ENCODE results near the gene HSPA2. TPM values are rescaled to one million over a fixed set of nuclear protein-coding genes. Genes with fewer than 3 reads are reported as not detected.

Gene HSPA2
- polyA plus RNA-seq, 1 of the 3 experiments (the other 2 are of a cell fraction): 20.8 TPM

GRCh38 chr14:64554556-64554955, 14.0 kb downstream of the HSPA2 start:
- Histone ChIP-seq H3K79me2 (ENCODE audit: insufficient read depth) (no peaks in the 10 kb centered on the region), H3K27me3 (ENCODE audit: insufficient read depth) (no peaks in the 10 kb centered on the region), H3K9me2 (no peaks in the 10 kb centered on the region), H3K36me3 (replicated peaks in 1 of 2; ENCODE audit: control insufficient read depth in 1 of 2, insufficient read depth in 2 of 2, low read length in 1 of 2) (no peaks in the 10 kb centered on the region), H3K27ac (ENCODE audit: low read depth in 2 of 2, low read length in 1 of 2) (no peak overlapping the region), H3F3A (replicated peaks; ENCODE audit: insufficient read depth) (no peaks in the 10 kb centered on the region), H3K4me2 (no peak overlapping the region), H4K20me1 (ENCODE audit: insufficient read depth) (no peaks in the 10 kb centered on the region), H2AFZ (ENCODE audit: low read depth) (no peak overlapping the region), H3K9ac (no peak overlapping the region), H3K4me3 (ENCODE audit: low read depth in 2 of 2, low read length in 1 of 2) (no peak overlapping the region), H3K9me3 (no peaks in the 10 kb centered on the region), H3K4me1 (ENCODE audit: control insufficient read depth in 1 of 2, insufficient read depth in 2 of 2, low read depth in 1 of 2, low read length in 1 of 2) (no peaks in the 10 kb centered on the region)
- 83% methylated on average over 4 of the region's 4 CpGs for WGBS (ENCODE audit: low lambda C conversion rate)
- ChIA-PET POLR2A (no interaction called here), CTCF (interaction anchor here (1.0 to 1.2 kb wide), 2 partner anchors 14 to 83 kb away, joined by 4 read pairs; partner anchors contain the start of gene HSPA2)
- no peak for DNase-seq
- TF ChIP-seq JUND (IDR thresholded peaks at IDR 0.05) (no peak), FOSL2 (IDR thresholded peaks at IDR 0.05; ENCODE audit: borderline replicate concordance, low read depth) (no peak), CHD2 (IDR thresholded peaks at IDR 0.05; ENCODE audit: low read length, partially characterized antibody) (no peak), TEAD4 (IDR thresholded peaks at IDR 0.05; ENCODE audit: borderline replicate concordance, insufficient read depth) (no peak), EP300 (IDR thresholded peaks at IDR 0.05; ENCODE audit: borderline replicate concordance in 1 of 2, low read depth in 1 of 2, low read length in 1 of 2) (no peak)
- TF ChIP-seq, protein P1, sequence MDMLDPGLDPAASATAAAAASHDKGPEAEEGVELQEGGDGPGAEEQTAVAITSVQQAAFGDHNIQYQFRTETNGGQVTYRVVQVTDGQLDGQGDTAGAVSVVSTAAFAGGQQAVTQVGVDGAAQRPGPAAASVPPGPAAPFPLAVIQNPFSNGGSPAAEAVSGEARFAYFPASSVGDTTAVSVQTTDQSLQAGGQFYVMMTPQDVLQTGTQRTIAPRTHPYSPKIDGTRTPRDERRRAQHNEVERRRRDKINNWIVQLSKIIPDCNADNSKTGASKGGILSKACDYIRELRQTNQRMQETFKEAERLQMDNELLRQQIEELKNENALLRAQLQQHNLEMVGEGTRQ (IDR thresholded peaks at IDR 0.05; ENCODE audit: borderline replicate concordance, low read depth, low read length): no peak

GRCh38 chr14:64556526-64556925, 16.0 kb downstream of the HSPA2 start:
- Histone ChIP-seq H3K9me2 (no peaks in the 10 kb centered on the region), H4K20me1 (ENCODE audit: insufficient read depth) (no peaks in the 10 kb centered on the region), H3K9ac (no peak overlapping the region), H3K79me2 (ENCODE audit: insufficient read depth) (no peaks in the 10 kb centered on the region), H3K9me3 (no peaks in the 10 kb centered on the region), H3K4me3 (ENCODE audit: low read depth in 2 of 2, low read length in 1 of 2) (no peak overlapping the region), H3K4me2 (no peak overlapping the region), H3K27ac (ENCODE audit: low read depth in 2 of 2, low read length in 1 of 2) (no peak overlapping the region), H3K4me1 (ENCODE audit: control insufficient read depth in 1 of 2, insufficient read depth in 2 of 2, low read depth in 1 of 2, low read length in 1 of 2) (no peaks in the 10 kb centered on the region), H2AFZ (ENCODE audit: low read depth) (no peak overlapping the region), H3F3A (replicated peaks; ENCODE audit: insufficient read depth) (no peaks in the 10 kb centered on the region), H3K36me3 (replicated peaks in 1 of 2; ENCODE audit: control insufficient read depth in 1 of 2, insufficient read depth in 2 of 2, low read length in 1 of 2) (no peaks in the 10 kb centered on the region), H3K27me3 (ENCODE audit: insufficient read depth) (no peaks in the 10 kb centered on the region)
- ChIA-PET CTCF (interaction anchor here (1.1 kb wide), 1 partner anchor 178 kb away, joined by 3 read pairs; no protein-coding TSS in a partner anchor), POLR2A (no interaction called here)
- WGBS (ENCODE audit: low lambda C conversion rate): 85% methylated on average over 5 of the region's 5 CpGs
- no peak for DNase-seq
- TF ChIP-seq RAD21 (IDR thresholded peaks at IDR 0.05; ENCODE audit: low read length) (no peak), MXI1 (IDR thresholded peaks at IDR 0.05; ENCODE audit: low read depth, low read length) (no peak), EZH2phosphoT487 (IDR thresholded peaks at IDR 0.05; ENCODE audit: borderline replicate concordance, low read depth) (no peak), USF1 (IDR thresholded peaks at IDR 0.05; ENCODE audit: borderline replicate concordance, low read depth) (no peak), NRF1 (IDR thresholded peaks at IDR 0.05; ENCODE audit: low read depth, low read length) (no peak), SIN3A (IDR thresholded peaks at IDR 0.05; ENCODE audit: borderline replicate concordance, low read depth, low read length) (no peak), JUND (IDR thresholded peaks at IDR 0.05) (no peak), EP300 (IDR thresholded peaks at IDR 0.05; ENCODE audit: borderline replicate concordance in 1 of 2, low read depth in 1 of 2, low read length in 1 of 2) (no peak), MEF2A (IDR thresholded peaks at IDR 0.05; ENCODE audit: borderline replicate concordance, low read depth) (no peak), RFX5 (IDR thresholded peaks at IDR 0.05; ENCODE audit: low read length) (no peak), TEAD4 (IDR thresholded peaks at IDR 0.05; ENCODE audit: borderline replicate concordance, insufficient read depth) (no peak), SMC3 (IDR thresholded peaks at IDR 0.05; ENCODE audit: low read depth, low read length) (no peak), RCOR1 (IDR thresholded peaks at IDR 0.05; ENCODE audit: low read length) (no peak)
- TF ChIP-seq, protein P2, sequence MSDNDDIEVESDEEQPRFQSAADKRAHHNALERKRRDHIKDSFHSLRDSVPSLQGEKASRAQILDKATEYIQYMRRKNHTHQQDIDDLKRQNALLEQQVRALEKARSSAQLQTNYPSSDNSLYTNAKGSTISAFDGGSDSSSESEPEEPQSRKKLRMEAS (IDR thresholded peaks at IDR 0.05; ENCODE audit: low read depth): no peak
- TF ChIP-seq, protein P3, sequence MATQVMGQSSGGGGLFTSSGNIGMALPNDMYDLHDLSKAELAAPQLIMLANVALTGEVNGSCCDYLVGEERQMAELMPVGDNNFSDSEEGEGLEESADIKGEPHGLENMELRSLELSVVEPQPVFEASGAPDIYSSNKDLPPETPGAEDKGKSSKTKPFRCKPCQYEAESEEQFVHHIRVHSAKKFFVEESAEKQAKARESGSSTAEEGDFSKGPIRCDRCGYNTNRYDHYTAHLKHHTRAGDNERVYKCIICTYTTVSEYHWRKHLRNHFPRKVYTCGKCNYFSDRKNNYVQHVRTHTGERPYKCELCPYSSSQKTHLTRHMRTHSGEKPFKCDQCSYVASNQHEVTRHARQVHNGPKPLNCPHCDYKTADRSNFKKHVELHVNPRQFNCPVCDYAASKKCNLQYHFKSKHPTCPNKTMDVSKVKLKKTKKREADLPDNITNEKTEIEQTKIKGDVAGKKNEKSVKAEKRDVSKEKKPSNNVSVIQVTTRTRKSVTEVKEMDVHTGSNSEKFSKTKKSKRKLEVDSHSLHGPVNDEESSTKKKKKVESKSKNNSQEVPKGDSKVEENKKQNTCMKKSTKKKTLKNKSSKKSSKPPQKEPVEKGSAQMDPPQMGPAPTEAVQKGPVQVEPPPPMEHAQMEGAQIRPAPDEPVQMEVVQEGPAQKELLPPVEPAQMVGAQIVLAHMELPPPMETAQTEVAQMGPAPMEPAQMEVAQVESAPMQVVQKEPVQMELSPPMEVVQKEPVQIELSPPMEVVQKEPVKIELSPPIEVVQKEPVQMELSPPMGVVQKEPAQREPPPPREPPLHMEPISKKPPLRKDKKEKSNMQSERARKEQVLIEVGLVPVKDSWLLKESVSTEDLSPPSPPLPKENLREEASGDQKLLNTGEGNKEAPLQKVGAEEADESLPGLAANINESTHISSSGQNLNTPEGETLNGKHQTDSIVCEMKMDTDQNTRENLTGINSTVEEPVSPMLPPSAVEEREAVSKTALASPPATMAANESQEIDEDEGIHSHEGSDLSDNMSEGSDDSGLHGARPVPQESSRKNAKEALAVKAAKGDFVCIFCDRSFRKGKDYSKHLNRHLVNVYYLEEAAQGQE (IDR thresholded peaks at IDR 0.05; ENCODE audit: low read depth, low read length): no peak
- TF ChIP-seq, protein P4, sequence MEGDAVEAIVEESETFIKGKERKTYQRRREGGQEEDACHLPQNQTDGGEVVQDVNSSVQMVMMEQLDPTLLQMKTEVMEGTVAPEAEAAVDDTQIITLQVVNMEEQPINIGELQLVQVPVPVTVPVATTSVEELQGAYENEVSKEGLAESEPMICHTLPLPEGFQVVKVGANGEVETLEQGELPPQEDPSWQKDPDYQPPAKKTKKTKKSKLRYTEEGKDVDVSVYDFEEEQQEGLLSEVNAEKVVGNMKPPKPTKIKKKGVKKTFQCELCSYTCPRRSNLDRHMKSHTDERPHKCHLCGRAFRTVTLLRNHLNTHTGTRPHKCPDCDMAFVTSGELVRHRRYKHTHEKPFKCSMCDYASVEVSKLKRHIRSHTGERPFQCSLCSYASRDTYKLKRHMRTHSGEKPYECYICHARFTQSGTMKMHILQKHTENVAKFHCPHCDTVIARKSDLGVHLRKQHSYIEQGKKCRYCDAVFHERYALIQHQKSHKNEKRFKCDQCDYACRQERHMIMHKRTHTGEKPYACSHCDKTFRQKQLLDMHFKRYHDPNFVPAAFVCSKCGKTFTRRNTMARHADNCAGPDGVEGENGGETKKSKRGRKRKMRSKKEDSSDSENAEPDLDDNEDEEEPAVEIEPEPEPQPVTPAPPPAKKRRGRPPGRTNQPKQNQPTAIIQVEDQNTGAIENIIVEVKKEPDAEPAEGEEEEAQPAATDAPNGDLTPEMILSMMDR (IDR thresholded peaks at IDR 0.05): no peak
- TF ChIP-seq, protein P1 (IDR thresholded peaks at IDR 0.05; ENCODE audit: borderline replicate concordance, low read depth, low read length): no peak
